HCT116 (cell line): ENCODE measurements around the gene SUGT1. TPM values are rescaled to one million over a fixed set of nuclear protein-coding genes. Genes with fewer than 3 reads are reported as not detected.

ENCODE experiments used
- ATAC-seq: fragments of 200-7000 bp; cut with Tn5 transposase; 2 replicates; pipeline ENCODE4 v1.9.1; 2020; ENCODE audit warnings: mild to moderate bottlenecking, moderate library complexity
- BruUV-seq: library from RNA; stranded (reverse); fragments of 400-500 nt; replicated peaks from 2 replicates; lab custom pipeline; 2021; lab: Mats Ljungman, UMichigan
- CTCF ChIA-PET: fragments of 300-600 bp; sonication (Branson Sonifier 250); formaldehyde crosslinking; loops from one replicate; lab custom pipeline; 2021; ENCODE audit warnings: antibody characterized with exemption; lab: Charles Lee
- POLR2A ChIA-PET: fragments of 300-600, 350-600 bp; sonication (Branson Sonifier 250); formaldehyde crosslinking; loops from one replicate; lab custom pipeline; 2021; ENCODE audit warnings: antibody characterized with exemption; lab: Charles Lee
- RAD21 ChIA-PET, 2 experiments: fragments of 300-600 bp; sonication (Branson Sonifier 250); formaldehyde crosslinking; loops; one replicate each; lab custom pipeline; 2023; ENCODE audit warnings: low total read pairs in 2 of 2; ENCODE audit not compliant: uncharacterized antibody in 2 of 2, unreplicated experiment in 2 of 2, low non-redundant PET in 1 of 2; lab: Charles Lee
- DNase-seq: peaks from one replicate; pipeline ENCODE4 v3.0.0-alpha.2; 2010; ENCODE audit warnings: low read depth, low spot score
- H2AFZ ChIP-seq: fragments of 200-600 bp; shearing (Covaris generic), sonication (generic); 2 replicates; pipeline ENCODE4 v1.6.1; 2017; ENCODE audit warnings: low read depth, mixed run types, mixed read lengths, antibody characterized with exemption, low read length; ENCODE audit not compliant: poor library complexity, severe bottlenecking
- H3K27ac ChIP-seq: 2 replicates; pipeline ENCODE4 v1.5.1; 2012; ENCODE audit warnings: low read depth, low read length
- H3K27me3 ChIP-seq: fragments of 200-600 bp; sonication (generic); 2 replicates; pipeline ENCODE4 v1.6.1; 2016; ENCODE audit warnings: mixed run types, low read length, mixed read lengths; ENCODE audit not compliant: insufficient read depth
- H3K36me3 ChIP-seq, 2 experiments: fragments of 200-500 bp in 1 of 2; fragments of 200-600 bp in 1 of 2; sonication (Bioruptor generic) in 1 of 2; sonication (generic) in 1 of 2; 2 replicates each; pipeline versions ENCODE4 v1.5.1 to v1.6.1; 2014 to 2016; ENCODE audit warnings: low read length in 2 of 2, inconsistent platforms in 1 of 2, mixed read lengths in 1 of 2, mixed run types in 1 of 2; ENCODE audit not compliant: insufficient read depth in 2 of 2, control insufficient read depth in 1 of 2
- H3K4me1 ChIP-seq, 2 experiments: fragments of 200-600 bp in 1 of 2; sonication (generic) in 1 of 2; 2 replicates each; pipeline versions ENCODE4 v1.5.1 to v1.6.1; 2012 to 2017; ENCODE audit warnings: low read length in 2 of 2, inconsistent platforms in 1 of 2, mild to moderate bottlenecking in 1 of 2, mixed read lengths in 1 of 2, mixed run types in 1 of 2, moderate library complexity in 1 of 2; ENCODE audit not compliant: insufficient read depth in 2 of 2, control insufficient read depth in 1 of 2
- H3K4me2 ChIP-seq: fragments of 200-600 bp; sonication (generic); 2 replicates; pipeline ENCODE4 v1.6.1; 2017; ENCODE audit warnings: mixed run types, low read length, mixed read lengths
- H3K4me3 ChIP-seq, 2 experiments: fragments of 200-600 bp in 1 of 2; sonication (generic) in 1 of 2; replicated peaks in 1 of 2; 2 replicates each; pipeline ENCODE4 v1.5.1; 2011 to 2016; ENCODE audit warnings: low read length in 2 of 2, control low read depth in 1 of 2, low read depth in 1 of 2, mild to moderate bottlenecking in 1 of 2, mixed read lengths in 1 of 2, mixed run types in 1 of 2
- H3K79me2 ChIP-seq: fragments of 200-600 bp; sonication (generic); 2 replicates; pipeline ENCODE4 v1.6.1; 2017; ENCODE audit warnings: mild to moderate bottlenecking, mixed run types, low read length, moderate library complexity, mixed read lengths; ENCODE audit not compliant: insufficient read depth
- H3K9ac ChIP-seq: fragments of 200-600 bp; sonication (generic); 2 replicates; pipeline ENCODE4 v1.6.1; 2016; ENCODE audit warnings: low read length, mixed read lengths
- H3K9me2 ChIP-seq: fragments of 200-600 bp; sonication (generic), shearing (Covaris generic); 2 replicates; pipeline ENCODE4 v1.6.1; 2017; ENCODE audit warnings: mixed run types, mild to moderate bottlenecking, moderate library complexity; ENCODE audit not compliant: insufficient read depth
- H3K9me3 ChIP-seq, 2 experiments: fragments of 200-500 bp in 1 of 2; fragments of 200-600 bp in 1 of 2; sonication (Bioruptor generic) in 1 of 2; sonication (generic) in 1 of 2; 2 replicates each; pipeline ENCODE4 v1.6.1; 2014 to 2017; ENCODE audit warnings: low read length in 2 of 2, mixed read lengths in 2 of 2, inconsistent platforms in 1 of 2, low read depth in 1 of 2, mild to moderate bottlenecking in 1 of 2, mixed run types in 1 of 2, moderate library complexity in 1 of 2; ENCODE audit not compliant: control insufficient read depth in 1 of 2, insufficient read depth in 1 of 2
- H4K20me1 ChIP-seq: fragments of 200-600 bp; sonication (generic), shearing (Covaris generic); 2 replicates; pipeline ENCODE4 v1.6.1; 2017; ENCODE audit warnings: mixed run types, mild to moderate bottlenecking, moderate library complexity; ENCODE audit not compliant: insufficient read depth
- CBX3 ChIP-seq: IDR thresholded peaks from 2 replicates; pipeline ENCODE4 v1.6.1; 2012; ENCODE audit warnings: low read depth
- CEBPB ChIP-seq: IDR thresholded peaks from 2 replicates; pipeline ENCODE4 v1.6.1; 2012; ENCODE audit warnings: low read depth
- EGR1 ChIP-seq: IDR thresholded peaks from 2 replicates; pipeline ENCODE4 v1.6.1; 2012; ENCODE audit warnings: low read depth
- ELF1 ChIP-seq: IDR thresholded peaks from 2 replicates; pipeline ENCODE4 v1.6.1; 2012; ENCODE audit warnings: low read depth, borderline replicate concordance
- EZH2 ChIP-seq: fragments of 200-600 bp; sonication (generic); IDR thresholded peaks from 2 replicates; pipeline ENCODE4 v1.6.1; 2017; ENCODE audit warnings: antibody characterized with exemption, mixed run types
- FOSL1 ChIP-seq: IDR thresholded peaks from 2 replicates; pipeline ENCODE4 v1.6.1; 2012; ENCODE audit warnings: low read depth
- RAD21 ChIP-seq: IDR thresholded peaks from 2 replicates; pipeline ENCODE4 v1.6.1; 2012; ENCODE audit warnings: low read depth, mild to moderate bottlenecking
- SIN3A ChIP-seq: IDR thresholded peaks from 2 replicates; pipeline ENCODE4 v1.6.1; 2012; ENCODE audit warnings: low read depth
- SRF ChIP-seq: IDR thresholded peaks from 2 replicates; pipeline ENCODE4 v1.6.1; 2012; ENCODE audit warnings: low read depth
- TCF7L2 ChIP-seq: IDR thresholded peaks from 2 replicates; pipeline ENCODE4 v1.7.0; 2011; ENCODE audit warnings: borderline replicate concordance, inconsistent platforms; ENCODE audit not compliant: insufficient read depth, insufficient read length; ENCODE audit errors: extremely low read depth
- YY1 ChIP-seq: IDR thresholded peaks from 2 replicates; pipeline ENCODE4 v1.6.1; 2011; ENCODE audit warnings: low read length, low read depth, moderate library complexity, mild to moderate bottlenecking; ENCODE audit not compliant: insufficient replicate concordance; ENCODE audit errors: extremely low read depth
- ZFX ChIP-seq: fragments of 450-650 bp; IDR thresholded peaks from 2 replicates; pipeline ENCODE4 v1.6.1; 2017
- ZNF274 ChIP-seq: fragments of 200-500 bp; sonication (Bioruptor generic); IDR thresholded peaks from 2 replicates; pipeline ENCODE4 v1.6.1; 2014; ENCODE audit warnings: mild to moderate bottlenecking, low read depth, low read length, inconsistent platforms
- intact Hi-C: fragments of 100-400 bp; cut with micrococcal nuclease; formaldehyde crosslinking; loops from 2 replicates; pipeline ENCODE4 v1.10.0; 2022
- total RNA-seq: library from RNA; stranded (reverse); gene quantifications from one replicate; pipeline ENCODE4 v1.2.1, GENCODE V29; 2021; ENCODE audit not compliant: unreplicated experiment
- TF ChIP-seq, protein P1 (sequence below): IDR thresholded peaks from 2 replicates; pipeline ENCODE4 v1.6.1; 2012
- TF ChIP-seq, protein P2 (sequence below): IDR thresholded peaks from 2 replicates; pipeline ENCODE4 v1.6.1; 2011; ENCODE audit warnings: mild to moderate bottlenecking, low read length, moderate library complexity; ENCODE audit not compliant: insufficient replicate concordance; ENCODE audit errors: extremely low read depth
- TF ChIP-seq, protein P3 (sequence below): IDR thresholded peaks from 2 replicates; pipeline ENCODE4 v1.6.1; 2012; ENCODE audit warnings: low read depth
- TF ChIP-seq, protein P4 (sequence below), 3 experiments: fragments of 200-600 bp in 1 of 3; sonication (generic) in 1 of 3; IDR thresholded peaks in 2 of 3; conservative IDR thresholded peaks in 1 of 3; 2 replicates each; pipeline ENCODE4 v1.5.1; 2012 to 2017; ENCODE audit warnings: low read depth in 2 of 3, low read length in 2 of 3, antibody characterized with exemption in 1 of 3, borderline replicate concordance in 1 of 3, control low read depth in 1 of 3, mild to moderate bottlenecking in 1 of 3, mixed read lengths in 1 of 3, mixed run types in 1 of 3, moderate library complexity in 1 of 3; ENCODE audit not compliant: insufficient read depth in 1 of 3

Gene SUGT1
- total RNA-seq, 1 experiment from 2014 or later: 75.6 TPM

DNA sequence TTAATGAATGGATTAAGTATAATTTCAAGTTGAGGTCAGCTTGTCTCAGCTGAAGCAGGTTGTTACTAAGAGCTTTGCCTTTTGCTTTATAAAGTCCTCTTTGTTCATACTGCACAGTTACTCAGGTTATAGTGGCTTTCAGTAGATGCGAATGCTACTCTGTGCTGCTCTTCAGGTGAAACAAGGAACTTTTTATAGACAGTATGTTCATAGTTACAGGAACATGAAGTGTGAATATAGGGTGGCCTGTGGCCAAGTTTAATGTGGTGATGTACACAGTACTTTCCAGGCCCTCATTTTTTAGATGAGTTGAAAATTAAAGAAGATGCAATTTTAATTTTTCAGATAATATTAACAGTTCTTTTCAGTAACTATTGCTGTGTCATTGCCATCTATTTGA is 20.8 kb downstream of the SUGT1 start (continued):
- TF ChIP-seq, protein P1, sequence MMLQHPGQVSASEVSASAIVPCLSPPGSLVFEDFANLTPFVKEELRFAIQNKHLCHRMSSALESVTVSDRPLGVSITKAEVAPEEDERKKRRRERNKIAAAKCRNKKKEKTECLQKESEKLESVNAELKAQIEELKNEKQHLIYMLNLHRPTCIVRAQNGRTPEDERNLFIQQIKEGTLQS: no peak
- no peak for TF ChIP-seq RAD21
- TF ChIP-seq SIN3A: no peak
- TF ChIP-seq ELF1: no peak
- no peak for TF ChIP-seq ZFX

DNA sequence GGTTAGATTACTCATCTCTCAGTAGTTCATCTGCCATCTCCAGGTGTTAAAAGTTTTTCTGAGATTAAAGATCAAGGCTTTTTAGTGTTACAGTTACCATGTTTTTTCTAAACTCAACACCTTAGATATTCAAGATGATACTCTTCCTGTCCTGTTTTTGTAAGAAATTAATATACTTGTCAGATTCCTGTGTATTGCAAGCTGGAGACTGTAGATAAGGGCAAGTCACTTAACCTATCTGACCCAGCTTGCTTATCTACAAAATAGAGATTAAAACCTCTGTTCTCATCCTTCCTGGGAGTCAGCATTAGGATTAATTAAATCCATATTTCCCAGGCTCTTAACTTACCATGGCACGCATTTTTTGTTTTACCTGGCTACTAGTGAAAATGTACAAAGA is 25.2 kb downstream of the SUGT1 start:
- no peaks in the 10 kb centered on the region for H3K9me3 ChIP-seq
- H3K4me1 ChIP-seq: no peaks in the 10 kb centered on the region
- peaks cover 74% of the 10 kb centered on the region for H3K79me2 ChIP-seq
- no peak for DNase-seq
- H3K4me3 ChIP-seq: no peak overlapping the region
- no peak for ATAC-seq
- CTCF ChIA-PET: no interaction called here
- H3K9me2 ChIP-seq: no peaks in the 10 kb centered on the region
- 0 out of 2 replicates have a peak, but pooled peaks cover 5% of the 10 kb centered on the region for H4K20me1 ChIP-seq
- intact Hi-C loops: no loop called here
- no peak overlapping the region for H3K9ac ChIP-seq
- H3K27ac ChIP-seq: no peak overlapping the region
- peaks cover 28 to 33% of the 10 kb centered on the region in 2 experiments for H3K36me3 ChIP-seq
- no peak overlapping the region for H2AFZ ChIP-seq
- no peak for TF ChIP-seq FOSL1
- TF ChIP-seq ZNF274: no peak
- TF ChIP-seq SIN3A: no peak
- TF ChIP-seq EGR1: no peak
- no peak for TF ChIP-seq RAD21
- no peak for TF ChIP-seq TCF7L2
- TF ChIP-seq, protein P2, sequence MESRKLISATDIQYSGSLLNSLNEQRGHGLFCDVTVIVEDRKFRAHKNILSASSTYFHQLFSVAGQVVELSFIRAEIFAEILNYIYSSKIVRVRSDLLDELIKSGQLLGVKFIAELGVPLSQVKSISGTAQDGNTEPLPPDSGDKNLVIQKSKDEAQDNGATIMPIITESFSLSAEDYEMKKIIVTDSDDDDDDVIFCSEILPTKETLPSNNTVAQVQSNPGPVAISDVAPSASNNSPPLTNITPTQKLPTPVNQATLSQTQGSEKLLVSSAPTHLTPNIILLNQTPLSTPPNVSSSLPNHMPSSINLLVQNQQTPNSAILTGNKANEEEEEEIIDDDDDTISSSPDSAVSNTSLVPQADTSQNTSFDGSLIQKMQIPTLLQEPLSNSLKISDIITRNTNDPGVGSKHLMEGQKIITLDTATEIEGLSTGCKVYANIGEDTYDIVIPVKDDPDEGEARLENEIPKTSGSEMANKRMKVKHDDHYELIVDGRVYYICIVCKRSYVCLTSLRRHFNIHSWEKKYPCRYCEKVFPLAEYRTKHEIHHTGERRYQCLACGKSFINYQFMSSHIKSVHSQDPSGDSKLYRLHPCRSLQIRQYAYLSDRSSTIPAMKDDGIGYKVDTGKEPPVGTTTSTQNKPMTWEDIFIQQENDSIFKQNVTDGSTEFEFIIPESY: no peak
- TF ChIP-seq SRF: no peak
- TF ChIP-seq YY1: no peak
- no peak for TF ChIP-seq CEBPB
- TF ChIP-seq, protein P3, sequence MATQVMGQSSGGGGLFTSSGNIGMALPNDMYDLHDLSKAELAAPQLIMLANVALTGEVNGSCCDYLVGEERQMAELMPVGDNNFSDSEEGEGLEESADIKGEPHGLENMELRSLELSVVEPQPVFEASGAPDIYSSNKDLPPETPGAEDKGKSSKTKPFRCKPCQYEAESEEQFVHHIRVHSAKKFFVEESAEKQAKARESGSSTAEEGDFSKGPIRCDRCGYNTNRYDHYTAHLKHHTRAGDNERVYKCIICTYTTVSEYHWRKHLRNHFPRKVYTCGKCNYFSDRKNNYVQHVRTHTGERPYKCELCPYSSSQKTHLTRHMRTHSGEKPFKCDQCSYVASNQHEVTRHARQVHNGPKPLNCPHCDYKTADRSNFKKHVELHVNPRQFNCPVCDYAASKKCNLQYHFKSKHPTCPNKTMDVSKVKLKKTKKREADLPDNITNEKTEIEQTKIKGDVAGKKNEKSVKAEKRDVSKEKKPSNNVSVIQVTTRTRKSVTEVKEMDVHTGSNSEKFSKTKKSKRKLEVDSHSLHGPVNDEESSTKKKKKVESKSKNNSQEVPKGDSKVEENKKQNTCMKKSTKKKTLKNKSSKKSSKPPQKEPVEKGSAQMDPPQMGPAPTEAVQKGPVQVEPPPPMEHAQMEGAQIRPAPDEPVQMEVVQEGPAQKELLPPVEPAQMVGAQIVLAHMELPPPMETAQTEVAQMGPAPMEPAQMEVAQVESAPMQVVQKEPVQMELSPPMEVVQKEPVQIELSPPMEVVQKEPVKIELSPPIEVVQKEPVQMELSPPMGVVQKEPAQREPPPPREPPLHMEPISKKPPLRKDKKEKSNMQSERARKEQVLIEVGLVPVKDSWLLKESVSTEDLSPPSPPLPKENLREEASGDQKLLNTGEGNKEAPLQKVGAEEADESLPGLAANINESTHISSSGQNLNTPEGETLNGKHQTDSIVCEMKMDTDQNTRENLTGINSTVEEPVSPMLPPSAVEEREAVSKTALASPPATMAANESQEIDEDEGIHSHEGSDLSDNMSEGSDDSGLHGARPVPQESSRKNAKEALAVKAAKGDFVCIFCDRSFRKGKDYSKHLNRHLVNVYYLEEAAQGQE: no peak
- TF ChIP-seq ELF1: no peak
- TF ChIP-seq, protein P1: no peak
- TF ChIP-seq, protein P4, sequence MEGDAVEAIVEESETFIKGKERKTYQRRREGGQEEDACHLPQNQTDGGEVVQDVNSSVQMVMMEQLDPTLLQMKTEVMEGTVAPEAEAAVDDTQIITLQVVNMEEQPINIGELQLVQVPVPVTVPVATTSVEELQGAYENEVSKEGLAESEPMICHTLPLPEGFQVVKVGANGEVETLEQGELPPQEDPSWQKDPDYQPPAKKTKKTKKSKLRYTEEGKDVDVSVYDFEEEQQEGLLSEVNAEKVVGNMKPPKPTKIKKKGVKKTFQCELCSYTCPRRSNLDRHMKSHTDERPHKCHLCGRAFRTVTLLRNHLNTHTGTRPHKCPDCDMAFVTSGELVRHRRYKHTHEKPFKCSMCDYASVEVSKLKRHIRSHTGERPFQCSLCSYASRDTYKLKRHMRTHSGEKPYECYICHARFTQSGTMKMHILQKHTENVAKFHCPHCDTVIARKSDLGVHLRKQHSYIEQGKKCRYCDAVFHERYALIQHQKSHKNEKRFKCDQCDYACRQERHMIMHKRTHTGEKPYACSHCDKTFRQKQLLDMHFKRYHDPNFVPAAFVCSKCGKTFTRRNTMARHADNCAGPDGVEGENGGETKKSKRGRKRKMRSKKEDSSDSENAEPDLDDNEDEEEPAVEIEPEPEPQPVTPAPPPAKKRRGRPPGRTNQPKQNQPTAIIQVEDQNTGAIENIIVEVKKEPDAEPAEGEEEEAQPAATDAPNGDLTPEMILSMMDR (IDR thresholded peaks at IDR 0.05 in 2 of 3, conservative IDR thresholded peaks at IDR 0.05 in 1 of 3; ENCODE audit: borderline replicate concordance in 1 of 3, insufficient read depth in 1 of 3, low read depth in 2 of 3, low read length in 2 of 3): no peak
- no peak for TF ChIP-seq ZFX
- TF ChIP-seq EZH2: no peak
- no peak for TF ChIP-seq CBX3
- TF ChIP-seq, all 23 proteins: peak for 0
- RAD21 ChIA-PET: no interaction called here
- no TSS peak for BruUV-seq
- no peak overlapping the region for H3K4me2 ChIP-seq
- no peaks in the 10 kb centered on the region for H3K27me3 ChIP-seq
- POLR2A ChIA-PET: no interaction called here
